Measurements from ENCODE around the gene KLHL30.
A peak's percentile ranks its signal among the peaks of the same experiment; 100 is the strongest.

The KLHL30 gene

GRCh38 chr2:238133499-238134392, 4.7 kb upstream of the KLHL30 start:
- in situ Hi-C loops (cut with MboI; ENCODE audit: low sequenced_read_pairs, unreplicated experiment): no loop called here
- TF ChIP-seq CTCF (IDR thresholded peaks at IDR 0.05; ENCODE audit: borderline replicate concordance, control extremely low read depth, extremely low read depth, insufficient read depth, missing control alignments): no peak
- DNase-seq (ENCODE audit: low spot score): no peak

GRCh38 chr2:238134393-238134785, 4.1 kb upstream of the KLHL30 start:
- in situ Hi-C loops (cut with MboI; ENCODE audit: low sequenced_read_pairs, unreplicated experiment): no loop called here
- no peak for DNase-seq (ENCODE audit: low spot score)
- no peak for TF ChIP-seq CTCF (IDR thresholded peaks at IDR 0.05; ENCODE audit: borderline replicate concordance, control extremely low read depth, extremely low read depth, insufficient read depth, missing control alignments)

GRCh38 chr2:238135601-238136150, 2.8 kb upstream of the KLHL30 start:
- in situ Hi-C loops (cut with MboI; ENCODE audit: low sequenced_read_pairs, unreplicated experiment): no loop called here
- DNase-seq (ENCODE audit: low spot score): no peak
- no peak for TF ChIP-seq CTCF (IDR thresholded peaks at IDR 0.05; ENCODE audit: borderline replicate concordance, control extremely low read depth, extremely low read depth, insufficient read depth, missing control alignments)

- no peak for DNase-seq (ENCODE audit: low spot score)
- TF ChIP-seq CTCF (IDR thresholded peaks at IDR 0.05; ENCODE audit: borderline replicate concordance, control extremely low read depth, extremely low read depth, insufficient read depth, missing control alignments): no peak
- in situ Hi-C loops (cut with MboI; ENCODE audit: low sequenced_read_pairs, unreplicated experiment): no loop called here
Observed at GRCh38 chr2:238136820-238137537, 1.5 kb upstream of the KLHL30 start.

- in situ Hi-C loops (cut with MboI; ENCODE audit: low sequenced_read_pairs, unreplicated experiment): no loop called here
- no peak for TF ChIP-seq CTCF (IDR thresholded peaks at IDR 0.05; ENCODE audit: borderline replicate concordance, control extremely low read depth, extremely low read depth, insufficient read depth, missing control alignments)
- DNase-seq (ENCODE audit: low spot score): no peak
Observed at GRCh38 chr2:238137885-238138284, 583 bp upstream of the KLHL30 start.

GRCh38 chr2:238139196-238140039, 950 bp downstream of the KLHL30 start:
- in situ Hi-C loops (cut with MboI; ENCODE audit: low sequenced_read_pairs, unreplicated experiment): no loop called here
- peak; percentile 75 for TF ChIP-seq CTCF (IDR thresholded peaks at IDR 0.05; ENCODE audit: borderline replicate concordance, control extremely low read depth, extremely low read depth, insufficient read depth, missing control alignments)
- DNase-seq (ENCODE audit: low spot score): peak; percentile 84
